Measurements from ENCODE around the gene GULP1.

DNA sequence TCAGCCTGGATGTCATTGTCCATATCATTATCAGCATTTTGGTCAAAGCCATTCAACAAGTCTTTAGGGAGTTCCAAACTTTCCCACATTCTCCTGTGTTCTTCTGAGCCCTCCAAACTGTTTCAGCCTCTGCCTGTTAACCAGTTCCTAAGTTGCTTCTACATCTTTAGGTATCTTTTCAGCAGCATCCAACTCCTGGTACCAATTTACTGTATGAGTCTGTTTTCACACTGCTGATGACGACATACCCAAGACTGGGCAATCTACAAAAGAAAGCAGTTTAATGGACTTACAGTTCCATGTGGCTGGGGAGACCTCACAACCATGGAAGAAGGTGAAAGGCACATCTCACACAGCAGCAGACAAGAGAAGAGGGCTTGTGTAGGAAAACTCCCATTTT, 94.2 kb downstream of the GULP1 start:
- TF ChIP-seq, protein P1, sequence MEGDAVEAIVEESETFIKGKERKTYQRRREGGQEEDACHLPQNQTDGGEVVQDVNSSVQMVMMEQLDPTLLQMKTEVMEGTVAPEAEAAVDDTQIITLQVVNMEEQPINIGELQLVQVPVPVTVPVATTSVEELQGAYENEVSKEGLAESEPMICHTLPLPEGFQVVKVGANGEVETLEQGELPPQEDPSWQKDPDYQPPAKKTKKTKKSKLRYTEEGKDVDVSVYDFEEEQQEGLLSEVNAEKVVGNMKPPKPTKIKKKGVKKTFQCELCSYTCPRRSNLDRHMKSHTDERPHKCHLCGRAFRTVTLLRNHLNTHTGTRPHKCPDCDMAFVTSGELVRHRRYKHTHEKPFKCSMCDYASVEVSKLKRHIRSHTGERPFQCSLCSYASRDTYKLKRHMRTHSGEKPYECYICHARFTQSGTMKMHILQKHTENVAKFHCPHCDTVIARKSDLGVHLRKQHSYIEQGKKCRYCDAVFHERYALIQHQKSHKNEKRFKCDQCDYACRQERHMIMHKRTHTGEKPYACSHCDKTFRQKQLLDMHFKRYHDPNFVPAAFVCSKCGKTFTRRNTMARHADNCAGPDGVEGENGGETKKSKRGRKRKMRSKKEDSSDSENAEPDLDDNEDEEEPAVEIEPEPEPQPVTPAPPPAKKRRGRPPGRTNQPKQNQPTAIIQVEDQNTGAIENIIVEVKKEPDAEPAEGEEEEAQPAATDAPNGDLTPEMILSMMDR (conservative IDR thresholded peaks at IDR 0.05 in 1 of 2, IDR thresholded peaks at IDR 0.05 in 1 of 2; ENCODE audit: extremely low read depth in 1 of 2, insufficient read depth in 1 of 2, low read depth in 1 of 2, low read length in 2 of 2): no peak
- TF ChIP-seq EZH2 (IDR thresholded peaks at IDR 0.05; ENCODE audit: borderline replicate concordance, low read length): no peak

Data from mammary epithelial cell (primary cell).